GM12874 (cell line): Measurements from ENCODE around the gene KDM7A.

Experiments used
- TF ChIP-seq, protein P1 (sequence below): IDR thresholded peaks from 2 replicates; pipeline ENCODE4 v1.5.1; 2011; ENCODE audit warnings: low read depth, mild to moderate bottlenecking, control low read depth, low read length, moderate library complexity; ENCODE audit not compliant: insufficient read depth

KDM7A gene

DNA sequence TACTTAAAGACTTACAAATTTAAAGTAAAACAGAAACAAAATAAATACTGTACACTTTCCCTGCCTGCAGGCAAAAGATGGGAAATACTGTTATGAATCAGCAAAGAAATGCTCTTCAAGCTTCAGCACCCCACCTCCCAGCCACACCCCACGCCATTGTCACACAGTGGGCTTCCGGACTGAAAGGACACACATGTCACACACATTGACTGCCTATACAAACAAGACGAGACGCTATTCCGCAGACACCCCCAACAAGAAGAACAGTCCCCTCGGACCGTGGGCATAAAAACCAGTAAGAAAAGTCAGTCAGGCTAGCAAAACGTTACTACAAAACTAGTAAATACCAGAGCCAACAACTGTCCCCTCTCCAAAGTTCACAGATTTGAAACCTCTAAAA, 91.8 kb downstream of the KDM7A start:
- TF ChIP-seq, protein P1, sequence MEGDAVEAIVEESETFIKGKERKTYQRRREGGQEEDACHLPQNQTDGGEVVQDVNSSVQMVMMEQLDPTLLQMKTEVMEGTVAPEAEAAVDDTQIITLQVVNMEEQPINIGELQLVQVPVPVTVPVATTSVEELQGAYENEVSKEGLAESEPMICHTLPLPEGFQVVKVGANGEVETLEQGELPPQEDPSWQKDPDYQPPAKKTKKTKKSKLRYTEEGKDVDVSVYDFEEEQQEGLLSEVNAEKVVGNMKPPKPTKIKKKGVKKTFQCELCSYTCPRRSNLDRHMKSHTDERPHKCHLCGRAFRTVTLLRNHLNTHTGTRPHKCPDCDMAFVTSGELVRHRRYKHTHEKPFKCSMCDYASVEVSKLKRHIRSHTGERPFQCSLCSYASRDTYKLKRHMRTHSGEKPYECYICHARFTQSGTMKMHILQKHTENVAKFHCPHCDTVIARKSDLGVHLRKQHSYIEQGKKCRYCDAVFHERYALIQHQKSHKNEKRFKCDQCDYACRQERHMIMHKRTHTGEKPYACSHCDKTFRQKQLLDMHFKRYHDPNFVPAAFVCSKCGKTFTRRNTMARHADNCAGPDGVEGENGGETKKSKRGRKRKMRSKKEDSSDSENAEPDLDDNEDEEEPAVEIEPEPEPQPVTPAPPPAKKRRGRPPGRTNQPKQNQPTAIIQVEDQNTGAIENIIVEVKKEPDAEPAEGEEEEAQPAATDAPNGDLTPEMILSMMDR = no peak

DNA sequence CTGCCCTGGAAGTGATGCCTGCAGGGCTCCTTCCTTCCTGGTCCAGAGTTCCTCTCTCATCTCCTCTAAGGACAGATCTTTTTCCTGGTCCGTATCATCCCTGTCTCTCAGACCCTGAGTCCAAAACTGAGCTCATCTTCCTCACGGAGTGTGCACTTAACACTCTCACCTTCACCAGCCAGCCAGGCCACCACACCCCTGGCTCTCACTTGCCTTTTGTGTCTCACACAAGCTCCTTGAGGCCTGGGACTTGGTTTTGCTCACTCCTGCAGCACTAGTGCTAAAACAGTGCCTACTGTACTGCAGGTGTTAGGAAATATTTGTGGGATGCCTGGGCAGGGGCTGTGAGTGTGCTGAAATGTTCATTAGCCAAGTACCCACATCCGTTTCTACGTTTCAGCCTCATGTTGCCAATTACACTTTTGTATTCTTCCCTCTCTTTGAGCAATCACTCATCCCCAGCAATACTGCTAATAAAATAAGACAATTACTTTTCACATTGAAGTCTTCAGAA, 92.6 kb downstream of the KDM7A start:
- TF ChIP-seq, protein P1 = no peak

DNA sequence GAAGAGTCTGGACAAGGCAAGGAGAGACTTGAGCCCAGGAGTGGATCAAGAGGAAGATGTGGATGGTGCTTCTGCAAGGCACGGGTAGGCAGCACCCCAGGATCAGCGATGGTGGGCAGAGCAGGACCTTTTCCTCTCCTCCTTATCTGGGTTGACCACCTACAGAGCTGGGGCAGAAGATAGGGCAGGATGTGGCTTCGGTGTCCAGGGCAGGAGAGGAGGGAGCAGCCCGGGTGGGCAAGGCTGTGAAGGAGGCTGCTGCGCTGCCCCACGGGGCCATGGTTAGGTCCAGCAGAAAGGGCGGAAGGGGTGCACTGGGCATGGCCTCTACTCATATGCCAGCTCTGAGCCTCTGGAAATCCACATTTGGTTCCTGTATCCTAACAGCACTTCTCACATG, 94.0 kb downstream of the KDM7A start:
- TF ChIP-seq, protein P1 = no peak

DNA sequence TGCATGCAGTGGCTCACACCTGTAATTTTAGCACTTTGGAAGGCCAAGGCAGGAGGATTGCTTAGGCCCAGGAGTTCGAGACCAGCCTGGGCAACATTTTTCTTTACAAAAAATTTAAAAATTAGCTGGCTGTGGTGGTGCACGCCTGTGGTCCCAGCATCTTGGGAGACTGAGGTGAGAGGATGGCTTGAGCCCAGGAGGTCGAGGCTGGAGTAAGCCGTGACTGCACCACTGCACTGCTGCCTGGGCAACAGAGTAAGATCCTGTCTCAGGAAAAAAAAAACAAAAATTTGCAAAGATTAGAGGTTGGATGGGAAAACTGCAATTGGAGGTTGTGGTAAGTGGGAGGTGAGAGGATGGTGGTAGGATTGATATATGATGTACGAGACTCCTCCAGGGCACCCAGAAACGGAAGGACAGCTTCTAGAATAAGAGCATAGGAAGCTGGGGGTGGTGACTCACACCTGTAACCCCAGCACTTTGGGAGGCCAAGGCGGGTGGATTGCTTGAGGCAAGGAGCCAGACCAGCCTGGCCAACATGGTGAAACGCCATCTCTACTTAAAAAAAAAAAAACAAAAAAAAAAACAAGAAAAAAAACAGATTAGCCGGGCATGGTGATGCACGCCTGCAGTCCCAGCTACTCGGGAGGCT, 94.9 kb downstream of the KDM7A start:
- TF ChIP-seq, protein P1 = no peak

DNA sequence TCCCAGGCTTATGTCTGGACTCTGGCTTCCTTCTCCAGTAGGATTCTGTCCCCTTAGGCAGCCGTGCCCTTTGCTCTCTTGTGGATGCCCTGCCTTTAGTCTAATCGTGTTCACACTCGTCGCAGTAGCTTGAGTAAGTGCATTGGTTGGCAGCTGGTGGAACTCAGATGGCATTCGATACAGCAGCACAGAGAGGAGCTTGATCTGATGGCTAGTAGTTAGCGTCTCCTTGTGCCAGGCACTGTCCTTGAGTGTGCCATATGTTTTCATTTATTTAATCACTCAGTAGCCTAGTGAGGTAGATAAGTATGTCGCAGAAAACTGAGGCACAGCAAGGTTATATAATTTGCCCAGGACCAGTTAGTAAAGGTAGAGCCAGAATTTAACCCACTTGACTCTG, 95.9 kb downstream of the KDM7A start:
- TF ChIP-seq, protein P1 = no peak

DNA sequence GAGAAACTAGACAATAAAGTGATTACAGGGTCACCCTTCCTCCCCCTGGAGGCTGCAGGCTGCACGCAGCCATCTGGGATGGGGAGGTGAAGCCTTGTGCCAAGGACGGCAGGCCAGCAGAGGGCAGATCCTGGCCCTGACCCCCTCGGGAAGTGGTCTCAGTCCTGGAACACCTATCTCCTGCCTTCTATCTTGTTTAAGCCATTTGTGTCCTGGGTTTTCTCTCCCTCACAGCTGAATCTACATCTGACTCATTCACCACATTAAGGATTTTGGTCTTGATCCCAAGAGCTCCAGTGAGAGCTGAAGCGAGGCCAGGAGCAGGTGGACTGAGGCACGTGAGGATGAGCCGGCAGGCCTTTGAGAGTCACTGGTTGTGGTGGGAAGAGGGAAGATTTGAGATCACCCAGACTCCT, 97.7 kb downstream of the KDM7A start:
- TF ChIP-seq, protein P1 = peak; percentile 16; the same call in 1 of the 2 replicates

DNA sequence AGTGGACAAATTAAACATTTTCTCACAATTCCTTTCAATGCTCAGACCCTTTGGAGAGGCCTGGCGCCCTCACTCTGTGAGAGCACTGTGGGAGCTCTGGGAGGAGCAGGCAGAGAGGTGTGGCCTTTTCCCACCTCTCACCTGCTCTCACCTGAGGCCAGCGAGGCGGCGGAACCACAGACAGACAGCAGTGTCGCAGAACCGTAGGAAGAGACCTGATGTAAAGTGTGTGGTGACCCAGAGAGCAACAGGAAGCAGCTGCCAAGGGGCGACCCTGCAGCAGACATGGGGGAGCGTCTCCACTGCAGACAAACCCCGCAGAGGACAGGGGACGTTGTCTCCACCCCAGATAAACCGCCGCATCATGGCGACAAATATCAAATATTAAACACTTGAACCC, 98.4 kb downstream of the KDM7A start:
- TF ChIP-seq, protein P1 = no peak
